ENCODE data around the gene ZNF331.

- TF ChIP-seq USF2 (IDR thresholded peaks at IDR 0.05; ENCODE audit: low read depth, low read length) (no peak), CTCF (conservative IDR thresholded peaks at IDR 0.05; ENCODE audit: low read depth, low read length) (no peak), RCOR1 (IDR thresholded peaks at IDR 0.05; ENCODE audit: insufficient replicate concordance, low read length) (no peak), MAZ (IDR thresholded peaks at IDR 0.05; ENCODE audit: borderline replicate concordance, low read depth, low read length) (no peak), RFX5 (IDR thresholded peaks at IDR 0.05; ENCODE audit: low read depth, low read length) (no peak), ELK1 (IDR thresholded peaks at IDR 0.05; ENCODE audit: borderline replicate concordance, low read depth, low read length) (no peak), MAFK (IDR thresholded peaks at IDR 0.05; ENCODE audit: low read depth, low read length) (no peak), POLR2A (IDR thresholded peaks at IDR 0.05; ENCODE audit: low read depth, low read length) (no peak), RAD21 (IDR thresholded peaks at IDR 0.05; ENCODE audit: low read length) (no peak)
Measured at GRCh38 chr19:53583181-53583580, 45.2 kb downstream of the ZNF331 start.

Data from IMR-90 (cell line).